Gastroesophageal sphincter (tissue), 3 donors: Measurements from ENCODE around the gene ZNF135.

Experiments used
- CTCF ChIP-seq, 4 experiments: fragments of 200-600 bp in 2 of 4; fragments of 450-650 bp in 2 of 4; sonication (generic) in 1 of 4; IDR thresholded peaks; one replicate each; pipeline ENCODE4 v1.5.1; 2017 to 2019; ENCODE audit warnings: antibody characterized with exemption in 4 of 4, mild to moderate bottlenecking in 2 of 4, moderate library complexity in 2 of 4
- EP300 ChIP-seq: sonication (generic); formaldehyde crosslinking; IDR thresholded peaks from one replicate; pipeline ENCODE4 v1.6.1; 2017; ENCODE audit warnings: antibody characterized with exemption, mild to moderate bottlenecking
- POLR2A ChIP-seq, 2 donors: fragments of 450-650 bp; IDR thresholded peaks; one replicate each; pipeline ENCODE4 v1.6.1; 2017; ENCODE audit warnings: antibody characterized with exemption in 2 of 2, mild to moderate bottlenecking in 2 of 2, moderate library complexity in 1 of 2

- no peak for TF ChIP-seq CTCF (IDR thresholded peaks at IDR 0.05)
- TF ChIP-seq EP300: no peak
- no peak for TF ChIP-seq POLR2A (IDR thresholded peaks at IDR 0.05)
These were observed 24.6 kb upstream of the ZNF135 start for GRCh38 chr19:58034477-58034793.
